ENCODE data around the gene KDM3A. TPM values are rescaled to one million over a fixed set of nuclear protein-coding genes. Genes with fewer than 3 reads are reported as not detected.

The KDM3A gene
- total RNA-seq, 1 donor from 2014 or later, result 21.9 TPM

DNA sequence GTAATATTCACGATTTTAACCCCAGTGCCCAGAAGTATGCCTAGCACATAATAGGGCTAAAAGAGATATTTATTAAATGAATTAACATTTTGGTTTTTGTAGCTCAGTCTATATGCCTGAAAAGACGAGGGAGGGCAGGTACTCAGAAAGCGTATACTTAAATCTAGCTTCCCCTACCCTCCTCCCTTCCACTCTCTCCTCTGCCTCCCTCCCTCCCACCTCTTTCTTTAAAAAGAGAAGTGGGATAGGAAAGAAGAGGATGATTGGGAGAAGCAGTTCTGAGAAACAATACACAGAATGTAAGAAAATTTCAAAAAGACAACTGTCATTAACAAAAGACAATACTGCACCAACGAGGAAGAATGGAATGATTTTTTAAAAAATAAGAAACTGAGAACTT lies 82.3 kb downstream of the KDM3A start:
- Histone ChIP-seq H3K4me3 (ENCODE audit: low read depth, low read length) (no peak overlapping the region), H3K27me3 (ENCODE audit: control insufficient read depth, insufficient read depth, low read length) (no peaks in the 10 kb centered on the region), H3K36me3 (ENCODE audit: control insufficient read depth, insufficient read depth, low read length) (no peaks in the 10 kb centered on the region)
- TF ChIP-seq, protein P1, sequence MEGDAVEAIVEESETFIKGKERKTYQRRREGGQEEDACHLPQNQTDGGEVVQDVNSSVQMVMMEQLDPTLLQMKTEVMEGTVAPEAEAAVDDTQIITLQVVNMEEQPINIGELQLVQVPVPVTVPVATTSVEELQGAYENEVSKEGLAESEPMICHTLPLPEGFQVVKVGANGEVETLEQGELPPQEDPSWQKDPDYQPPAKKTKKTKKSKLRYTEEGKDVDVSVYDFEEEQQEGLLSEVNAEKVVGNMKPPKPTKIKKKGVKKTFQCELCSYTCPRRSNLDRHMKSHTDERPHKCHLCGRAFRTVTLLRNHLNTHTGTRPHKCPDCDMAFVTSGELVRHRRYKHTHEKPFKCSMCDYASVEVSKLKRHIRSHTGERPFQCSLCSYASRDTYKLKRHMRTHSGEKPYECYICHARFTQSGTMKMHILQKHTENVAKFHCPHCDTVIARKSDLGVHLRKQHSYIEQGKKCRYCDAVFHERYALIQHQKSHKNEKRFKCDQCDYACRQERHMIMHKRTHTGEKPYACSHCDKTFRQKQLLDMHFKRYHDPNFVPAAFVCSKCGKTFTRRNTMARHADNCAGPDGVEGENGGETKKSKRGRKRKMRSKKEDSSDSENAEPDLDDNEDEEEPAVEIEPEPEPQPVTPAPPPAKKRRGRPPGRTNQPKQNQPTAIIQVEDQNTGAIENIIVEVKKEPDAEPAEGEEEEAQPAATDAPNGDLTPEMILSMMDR (IDR thresholded peaks at IDR 0.05; ENCODE audit: insufficient read depth, low read length, poor library complexity, severe bottlenecking), result no peak
- no peak for DNase-seq (ENCODE audit: low read depth)

DNA sequence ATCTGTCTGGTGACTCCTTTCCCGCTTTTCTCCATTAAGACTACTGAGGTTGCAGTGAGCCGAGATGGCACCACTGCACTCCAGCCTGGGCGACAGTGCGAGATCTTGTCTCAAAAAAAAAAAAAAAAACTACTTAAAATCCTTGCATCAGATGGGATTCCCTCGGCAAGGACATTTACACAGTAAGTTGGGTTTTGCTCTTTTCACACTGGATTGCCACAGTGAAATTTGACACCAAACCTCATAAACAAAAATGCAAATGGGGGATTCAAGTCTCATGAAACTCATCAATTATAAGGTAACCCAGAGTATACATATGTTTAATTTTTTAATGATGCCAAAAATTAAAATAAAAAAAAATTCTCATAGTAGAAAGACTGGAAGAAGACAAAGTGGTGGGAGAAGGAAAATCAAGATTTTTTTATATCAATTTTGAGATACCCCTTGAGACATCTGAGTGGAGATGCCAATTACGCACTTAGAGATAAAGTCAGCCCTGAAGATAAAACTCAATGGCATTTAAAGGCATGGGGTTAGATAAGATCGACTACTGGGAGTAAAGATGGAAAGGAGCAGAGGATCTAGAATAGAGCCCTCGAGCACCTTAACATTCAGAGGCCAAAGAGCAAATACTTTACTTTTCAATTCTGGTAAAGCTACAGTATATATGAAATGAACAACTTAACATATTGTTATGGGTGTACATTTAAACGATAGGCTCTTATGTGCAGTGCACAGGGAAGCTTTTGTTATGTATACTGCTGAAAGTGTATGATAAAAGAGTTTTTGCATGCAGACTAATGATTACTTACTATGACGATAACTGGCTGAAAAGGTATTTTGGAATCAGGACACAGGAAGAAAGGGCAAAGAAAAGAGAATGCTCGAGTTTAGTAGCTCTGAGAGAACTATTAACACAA lies 84.5 kb downstream of the KDM3A start:
- Histone ChIP-seq H3K27me3 (ENCODE audit: control insufficient read depth, insufficient read depth, low read length) (no peaks in the 10 kb centered on the region), H3K36me3 (ENCODE audit: control insufficient read depth, insufficient read depth, low read length) (peaks cover 1% of the 10 kb centered on the region), H3K4me3 (ENCODE audit: low read depth, low read length) (no peak overlapping the region)
- DNase-seq (ENCODE audit: low read depth), result no peak
- TF ChIP-seq, protein P1 (IDR thresholded peaks at IDR 0.05; ENCODE audit: insufficient read depth, low read length, poor library complexity, severe bottlenecking), result no peak

DNA sequence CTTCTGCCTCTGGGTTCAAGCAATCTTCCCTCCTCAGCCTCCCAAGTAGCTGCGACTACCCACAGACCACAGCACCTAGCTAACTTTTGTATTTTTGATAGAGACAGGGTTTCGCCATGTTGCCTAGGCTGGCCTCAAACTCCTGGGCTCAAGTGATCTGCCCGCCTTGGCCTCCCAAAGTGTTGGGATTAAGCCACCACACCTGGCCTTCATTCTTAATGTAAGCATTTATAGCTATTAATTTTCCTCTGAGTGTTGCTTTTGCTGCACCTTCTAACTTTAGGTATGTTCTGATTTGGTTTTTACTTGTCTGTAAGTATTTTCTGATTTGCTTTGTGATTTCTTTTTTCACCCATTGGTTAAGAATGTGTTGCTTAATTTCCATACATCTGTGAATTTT lies 92.4 kb downstream of the KDM3A start:
- H3K36me3 ChIP-seq (ENCODE audit: control insufficient read depth, insufficient read depth, low read length), result peaks cover 1% of the 10 kb centered on the region
- DNase-seq (ENCODE audit: low read depth), result no peak
- TF ChIP-seq, protein P1 (IDR thresholded peaks at IDR 0.05; ENCODE audit: insufficient read depth, low read length, poor library complexity, severe bottlenecking), result no peak
- H3K4me3 ChIP-seq (ENCODE audit: low read depth, low read length), result no peak overlapping the region
- no peaks in the 10 kb centered on the region for H3K27me3 ChIP-seq (ENCODE audit: control insufficient read depth, insufficient read depth, low read length)

DNA sequence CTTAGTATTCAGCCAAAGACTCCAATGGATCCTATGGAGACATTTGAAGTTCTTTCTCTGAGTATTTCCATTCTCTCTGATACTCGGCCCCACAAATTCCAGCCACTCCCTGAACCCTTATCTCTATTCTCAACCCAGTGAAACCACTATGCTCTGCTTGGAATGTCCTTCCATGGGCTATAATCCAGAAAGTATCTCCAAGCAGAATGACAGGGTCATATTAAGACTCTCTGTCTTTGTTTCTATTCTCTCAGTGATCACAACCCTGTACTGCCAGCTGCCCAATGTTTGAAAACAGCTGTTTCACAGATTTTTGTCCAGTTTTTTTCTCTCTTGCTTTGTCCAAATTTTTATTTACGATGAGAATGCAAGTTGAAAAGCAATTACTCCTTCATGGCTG lies 100.2 kb downstream of the KDM3A start:
- DNase-seq (ENCODE audit: low read depth), result no peak
- TF ChIP-seq, protein P1 (IDR thresholded peaks at IDR 0.05; ENCODE audit: insufficient read depth, low read length, poor library complexity, severe bottlenecking), result no peak

More for the DNA sequence above, 100.2 kb downstream of the KDM3A start:
- no peaks in the 10 kb centered on the region for H3K27me3 ChIP-seq (ENCODE audit: control insufficient read depth, insufficient read depth, low read length)
- no peaks in the 10 kb centered on the region for H3K36me3 ChIP-seq (ENCODE audit: control insufficient read depth, insufficient read depth, low read length)
- no peak overlapping the region for H3K4me3 ChIP-seq (ENCODE audit: low read depth, low read length)

Other genes starting within 250 kb of the KDM3A start
- gene IMMT, start 245.9 kb upstream of the KDM3A start, total RNA-seq, result 66.9 and 77.2 TPM in 2 replicates
- gene MRPL35, start 241.9 kb upstream of the KDM3A start, total RNA-seq, result 24.5 and 32.2 TPM in 2 replicates
- gene REEP1, start 103.7 kb upstream of the KDM3A start, total RNA-seq, result 0.48 and 1.3 TPM in 2 replicates
- gene CHMP3, start 122.1 kb downstream of the KDM3A start, total RNA-seq, result 76.7 and 106 TPM in 2 replicates
- 20.6 and 24.5 TPM in 2 replicates for gene RNF103, start 182.5 kb downstream of the KDM3A start, total RNA-seq